K562 (cell line): ENCODE results near the gene DAGLA. TPM values are rescaled to one million over a fixed set of nuclear protein-coding genes. Genes with fewer than 3 reads are reported as not detected.

Experiments used
- ATF7 ChIP-seq: fragments of 450-650 bp; IDR thresholded peaks from 2 replicates; pipeline ENCODE4 v1.7.1; 2014; ENCODE audit warnings: mild to moderate bottlenecking, moderate library complexity
- CBX1 ChIP-seq: sonication (generic); IDR thresholded peaks from 2 replicates; pipeline ENCODE4 v1.6.1; 2016; ENCODE audit warnings: antibody characterized with exemption, low read depth, mild to moderate bottlenecking
- CBX3 ChIP-seq, 2 experiments: IDR thresholded peaks; 1 replicate in 1 of 2; 2 replicates in 1 of 2; pipeline ENCODE4 v1.6.1; 2012; ENCODE audit warnings: inconsistent platforms in 2 of 2, low read length in 2 of 2, borderline replicate concordance in 1 of 2, control low read depth in 1 of 2
- CEBPG ChIP-seq, 3 experiments: fragments of 200-800 bp in 1 of 3; sonication (Bioruptor generic) in 1 of 3; sonication (generic) in 1 of 3; formaldehyde crosslinking in 1 of 3; IDR thresholded peaks in 2 of 3; conservative IDR thresholded peaks in 1 of 3; 2 replicates each; pipeline versions ENCODE4 v1.6.1 to v1.8.0; 2016 to 2022; ENCODE audit warnings: missing compliant biosample characterization in 2 of 3, missing genetic modification characterization in 2 of 3, mild to moderate bottlenecking in 1 of 3, missing genetic modification reagents in 1 of 3
- CREM ChIP-seq: IDR thresholded peaks from 2 replicates; pipeline ENCODE4 v1.6.1; 2014; ENCODE audit warnings: antibody characterized with exemption, low read depth
- DPF2 ChIP-seq: fragments of 450-650 bp; IDR thresholded peaks from 2 replicates; pipeline ENCODE4 v1.6.1; 2016
- GABPB2 ChIP-seq: fragments of 250-450 bp; sonication (Bioruptor Pico); conservative IDR thresholded peaks from 2 replicates; pipeline ENCODE4 v1.5.1; 2021; ENCODE audit warnings: mild to moderate bottlenecking
- GTF2B ChIP-seq: IDR thresholded peaks from 2 replicates; pipeline ENCODE4 v1.6.1; 2011; ENCODE audit not compliant: insufficient read length; ENCODE audit errors: extremely low read depth
- HMGXB4 ChIP-seq: sonication (generic); formaldehyde crosslinking; IDR thresholded peaks from 2 replicates; pipeline ENCODE4 v1.8.1; 2023; ENCODE audit warnings: mild to moderate bottlenecking, missing genetic modification reagents
- MEIS2 ChIP-seq: fragments of 450-650 bp; IDR thresholded peaks from 2 replicates; pipeline ENCODE4 v1.6.1; 2014; ENCODE audit warnings: mild to moderate bottlenecking; ENCODE audit not compliant: partially characterized antibody
- NR2C2 ChIP-seq, 2 experiments: fragments of 200-800 bp in 1 of 2; sonication (Bioruptor generic) in 1 of 2; sonication (generic) in 1 of 2; formaldehyde crosslinking in 1 of 2; IDR thresholded peaks; 2 replicates each; pipeline versions ENCODE4 v1.6.1 to v1.8.0; 2016 to 2022; ENCODE audit warnings: mild to moderate bottlenecking in 1 of 2, missing compliant biosample characterization in 1 of 2, missing genetic modification characterization in 1 of 2, missing genetic modification reagents in 1 of 2
- POLR2B ChIP-seq: fragments of 450-650 bp; IDR thresholded peaks from 2 replicates; pipeline ENCODE4 v1.6.1; 2018; ENCODE audit warnings: low read depth; ENCODE audit not compliant: partially characterized antibody
- RBM25 ChIP-seq: fragments of 200-400 bp; formaldehyde crosslinking; IDR thresholded peaks from 2 replicates; pipeline ENCODE4 v1.6.1; 2018; ENCODE audit warnings: low read length, low read depth, moderate library complexity; ENCODE audit not compliant: severe bottlenecking
- TEAD4 ChIP-seq, 2 experiments: sonication (generic) in 1 of 2; formaldehyde crosslinking in 1 of 2; IDR thresholded peaks; 2 replicates each; pipeline versions ENCODE4 v1.6.1 to v1.8.0; 2012 to 2022; ENCODE audit warnings: borderline replicate concordance in 1 of 2, inconsistent platforms in 1 of 2, low read length in 1 of 2, mild to moderate bottlenecking in 1 of 2, missing genetic modification reagents in 1 of 2
- ZBTB34 ChIP-seq: fragments of 250-450 bp; sonication (Bioruptor Pico); IDR thresholded peaks from 2 replicates; pipeline ENCODE4 v1.8.0; 2021; ENCODE audit warnings: mild to moderate bottlenecking, moderate library complexity
- ZFP30 ChIP-seq: fragments of 250-450 bp; sonication (Bioruptor Pico); IDR thresholded peaks from 2 replicates; pipeline ENCODE4 v1.8.0; 2022; ENCODE audit warnings: moderate library complexity, mild to moderate bottlenecking, inconsistent platforms, borderline replicate concordance
- ZMIZ1 ChIP-seq, 2 experiments: fragments of 150-350 bp in 1 of 2; IDR thresholded peaks; 2 replicates each; pipeline ENCODE4 v1.6.1; 2012 to 2016; ENCODE audit warnings: low read depth in 2 of 2, low read length in 2 of 2, mild to moderate bottlenecking in 1 of 2, moderate library complexity in 1 of 2
- ZNF134 ChIP-seq: fragments of 250-450 bp; sonication (Bioruptor Pico); conservative IDR thresholded peaks from 2 replicates; pipeline ENCODE4 v1.4.0; 2020
- ZNF263 ChIP-seq: sonication (generic); formaldehyde crosslinking; IDR thresholded peaks from 2 replicates; pipeline ENCODE4 v1.8.0; 2022; ENCODE audit warnings: mild to moderate bottlenecking, missing genetic modification reagents, borderline replicate concordance
- ZNF347 ChIP-seq: fragments of 450-650 bp; formaldehyde crosslinking; IDR thresholded peaks from 2 replicates; pipeline ENCODE4 v1.4.0; 2020; ENCODE audit warnings: low read depth, mild to moderate bottlenecking, moderate library complexity
- polyA plus RNA-seq, 8 experiments: library from polyadenylated mRNA; depleted of rRNA in 4 of 8; stranded (reverse) in 5 of 8; unstranded in 3 of 8; fragments of >200 nt; fragmentation: Nextera tagmentation in 2 of 8; fragmentation: Illumina TruSeq in 1 of 8; extraction: Ambion mirVana in 2 of 8; extraction: Trizol in 1 of 8; gene quantifications; 2 replicates each; pipeline versions ENCODE4 v1.2.1 to v1.2.3, GENCODE V29; 2011 to 2014; ENCODE audit warnings: inconsistent platforms in 1 of 8, missing spikeins in 1 of 8
- total RNA-seq, 7 experiments: library from RNA; depleted of rRNA in 6 of 7; stranded (reverse); fragments of >200 nt in 6 of 7; fragmentation: Illumina TruSeq in 2 of 7; extraction: Trizol in 2 of 7; gene quantifications; 2 replicates each; pipeline versions ENCODE4 v1.2.1 to v1.2.3, GENCODE V29; 2011 to 2021; ENCODE audit warnings: low replicate concordance in 1 of 7

DAGLA gene
- total and polyA plus RNA-seq, 9 of the 15 experiments (the other 6 are each of a cell fraction or from before 2014, with no cell fraction given), result 0.03 to 0.16 (median 0.04) TPM; not detected in 4

- TF ChIP-seq MEIS2, result peak; percentile 60
- no peak for TF ChIP-seq NR2C2 (CRISPR knock-in tag; IDR thresholded peaks at IDR 0.05)
- peak; percentile 80 for TF ChIP-seq NR2C2 (tag; IDR thresholded peaks at IDR 0.05)
- TF ChIP-seq POLR2B, result no peak
- no peak for TF ChIP-seq HMGXB4 (CRISPR knock-in tag)
- no peak for TF ChIP-seq ZNF347 (CRISPR knock-in tag)
- TF ChIP-seq GTF2B, result no peak
- no peak for TF ChIP-seq RBM25
- TF ChIP-seq TEAD4 (IDR thresholded peaks at IDR 0.05; ENCODE audit: low read length), result no peak
- TF ChIP-seq TEAD4 (CRISPR knock-in tag; IDR thresholded peaks at IDR 0.05; ENCODE audit: borderline replicate concordance), result no peak
- peak; percentile 85 for TF ChIP-seq ZNF263 (CRISPR knock-in tag)
- TF ChIP-seq ZMIZ1 (IDR thresholded peaks at IDR 0.05; ENCODE audit: low read depth in 2 of 2, low read length in 2 of 2), result no peak
- no peak for TF ChIP-seq GABPB2 (CRISPR knock-in tag)
- no peak for TF ChIP-seq ZNF134 (CRISPR knock-in tag)
- TF ChIP-seq DPF2, result no peak
- TF ChIP-seq CREM, result peak; percentile 40; the same call in 1 of the 2 replicates
- TF ChIP-seq ZBTB34 (CRISPR knock-in tag), result no peak
- TF ChIP-seq CEBPG (CRISPR knock-in tag; IDR thresholded peaks at IDR 0.05), result peak; percentile 38; the same call in 1 of the 2 replicates
- no peak for TF ChIP-seq CEBPG (tag; conservative IDR thresholded peaks at IDR 0.05 in 1 of 2, IDR thresholded peaks at IDR 0.05 in 1 of 2)
- TF ChIP-seq ZFP30 (CRISPR knock-in tag), result no peak
- TF ChIP-seq ATF7, result 0 out of 2 replicates have a peak, but pooled peaks have one; percentile 19
- no peak for TF ChIP-seq CBX1
- 0 out of 3 replicates have a peak, but pooled peaks of 1 of the 2 experiments have one; percentile 14 for TF ChIP-seq CBX3 (IDR thresholded peaks at IDR 0.05; ENCODE audit: borderline replicate concordance in 1 of 2, low read length in 2 of 2)
These were observed 8.7 kb upstream of the DAGLA start (continued) for GRCh38 chr11:61671527-61671926.
